ENCODE data around the gene SMG5.

The SMG5 gene

DNA sequence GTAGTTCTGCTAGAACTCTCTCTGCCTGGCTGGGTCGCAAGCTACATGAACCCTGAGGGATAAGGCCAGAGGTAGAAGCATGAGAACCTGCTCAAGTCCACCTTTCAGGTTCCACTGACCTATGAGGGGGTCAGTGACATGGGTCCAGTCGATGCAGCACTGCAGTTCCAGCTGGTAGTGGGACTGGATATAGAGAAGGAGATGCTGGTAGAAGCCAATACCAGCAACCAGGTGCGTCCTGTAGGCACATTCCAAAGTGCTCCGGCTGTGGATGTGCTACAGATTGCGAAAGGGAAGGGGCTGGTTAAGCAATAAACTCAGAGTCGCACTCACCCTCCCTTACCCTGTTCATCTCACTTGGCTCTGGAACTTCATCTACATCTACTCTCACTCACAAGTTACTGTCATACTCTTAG is 5.7 kb downstream of the SMG5 start:
- no peak for DNase-seq

DNA sequence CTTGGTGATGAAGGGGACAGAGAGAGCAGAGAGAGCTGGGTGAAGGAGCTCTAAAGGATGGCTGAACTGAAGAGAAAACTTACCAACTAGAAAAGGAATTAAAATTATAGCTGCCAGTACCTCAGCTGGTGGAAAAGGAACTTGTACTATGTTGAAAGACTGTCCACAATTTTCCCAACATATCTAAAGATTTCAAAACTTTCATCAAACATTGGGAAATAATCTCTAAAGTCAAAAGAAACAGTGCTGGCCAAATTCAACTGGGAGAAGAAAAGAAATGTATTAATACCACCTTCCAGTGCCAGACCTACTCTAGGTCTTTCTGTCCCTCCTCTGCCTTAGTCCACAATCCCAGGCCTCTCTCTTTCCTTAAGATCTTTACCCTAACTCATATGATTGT is 6.1 kb downstream of the SMG5 start:
- DNase-seq: no peak

DNA sequence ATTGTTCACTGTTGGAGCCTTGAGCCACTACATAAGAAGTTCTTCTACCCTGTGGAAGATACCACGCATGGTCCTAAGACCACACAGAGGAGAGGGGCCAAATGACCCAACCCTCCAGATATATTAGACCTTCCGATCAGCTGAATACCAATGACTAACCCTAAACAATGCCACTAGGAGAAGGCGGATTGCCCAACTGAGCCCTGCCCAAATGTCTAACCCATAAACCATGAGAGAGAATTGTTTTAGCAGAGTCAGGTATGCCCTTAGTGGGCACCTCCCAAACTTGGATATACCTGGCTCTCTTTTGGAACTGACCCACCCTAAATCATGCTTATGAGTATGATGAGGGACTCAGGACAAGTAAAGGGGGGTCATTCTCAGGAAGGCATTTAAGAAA is 12.3 kb downstream of the SMG5 start:
- no peak for DNase-seq

- no peak for DNase-seq
Observed at GRCh38 chr1:156268336-156268735, 14.3 kb downstream of the SMG5 start.

DNA sequence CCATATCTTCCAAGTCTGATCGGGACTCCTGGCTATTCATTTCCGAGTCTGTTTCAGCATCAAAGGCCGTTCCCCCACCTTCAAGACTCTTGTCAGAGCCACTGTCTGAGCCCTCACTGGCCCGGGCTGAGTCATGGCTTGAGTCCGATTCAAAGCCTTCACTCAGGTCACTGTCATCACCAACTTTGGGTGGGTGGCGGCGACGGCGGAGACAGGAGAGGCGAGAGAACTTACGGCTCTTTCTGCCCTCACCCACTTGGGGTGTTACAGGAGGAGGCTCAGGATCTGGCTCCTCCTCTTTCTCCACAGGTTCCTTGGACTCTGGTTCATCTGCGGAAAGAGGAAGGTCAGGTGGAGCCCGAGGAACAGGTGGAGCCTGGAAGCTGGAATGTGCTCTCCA is 16.6 kb downstream of the SMG5 start:
- DNase-seq: no peak

DNA sequence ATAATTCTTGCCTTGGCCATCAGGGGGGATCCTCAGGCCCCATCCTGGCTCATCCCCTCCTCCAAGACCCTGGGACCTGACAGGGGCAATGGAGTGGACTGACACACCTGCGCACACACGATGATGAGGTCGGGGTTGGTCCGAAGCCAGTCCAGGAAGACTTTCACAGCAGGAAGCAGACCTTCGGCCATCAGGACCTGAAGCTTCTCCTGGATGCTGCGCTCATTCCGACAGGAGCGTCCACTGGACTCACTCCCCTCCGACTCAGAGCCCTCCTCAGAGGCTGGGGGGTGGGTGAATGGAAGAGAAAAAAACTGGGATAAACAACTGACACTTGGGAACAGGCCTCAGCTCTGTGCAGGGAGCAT is 19.4 kb downstream of the SMG5 start:
- DNase-seq: no peak

DNA sequence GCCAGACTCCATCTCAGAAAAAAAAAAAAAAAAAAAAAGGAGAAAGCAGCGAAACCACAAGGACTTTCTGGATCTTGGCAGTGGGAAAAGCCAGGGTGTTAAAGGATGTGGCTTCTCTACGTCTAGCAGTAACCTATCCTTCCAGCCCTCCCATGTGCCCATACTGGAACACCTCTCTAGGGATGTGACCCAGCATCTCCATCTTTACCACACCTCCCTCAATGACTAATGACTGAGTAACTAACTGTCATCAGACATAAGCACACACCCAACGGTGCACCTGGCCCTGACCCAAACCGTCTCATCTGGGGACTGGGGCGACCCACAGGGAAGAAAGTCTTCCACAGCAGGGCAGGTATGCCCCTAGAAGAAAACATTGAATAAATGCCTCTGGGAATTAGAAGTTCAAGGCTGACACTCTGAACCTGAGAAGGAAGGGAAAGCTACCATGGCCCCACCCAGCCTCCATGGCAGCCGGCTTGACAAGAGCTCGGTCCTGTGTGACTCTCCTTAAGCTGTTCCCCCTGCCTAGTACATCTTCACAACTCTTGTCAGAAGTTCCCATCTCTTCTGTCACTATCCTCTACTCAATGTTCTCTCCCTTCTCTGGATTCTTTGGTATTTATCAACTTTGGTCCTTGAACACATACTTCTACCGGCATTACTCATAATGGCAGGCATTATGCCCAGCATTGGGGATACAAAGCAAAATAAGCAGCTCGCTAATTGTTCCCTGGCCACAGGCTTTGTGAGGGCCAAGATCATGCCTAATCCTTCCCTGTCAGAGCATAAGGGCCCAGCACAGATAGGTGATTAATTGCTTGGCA is 20.0 kb downstream of the SMG5 start:
- no peak for DNase-seq

DNA sequence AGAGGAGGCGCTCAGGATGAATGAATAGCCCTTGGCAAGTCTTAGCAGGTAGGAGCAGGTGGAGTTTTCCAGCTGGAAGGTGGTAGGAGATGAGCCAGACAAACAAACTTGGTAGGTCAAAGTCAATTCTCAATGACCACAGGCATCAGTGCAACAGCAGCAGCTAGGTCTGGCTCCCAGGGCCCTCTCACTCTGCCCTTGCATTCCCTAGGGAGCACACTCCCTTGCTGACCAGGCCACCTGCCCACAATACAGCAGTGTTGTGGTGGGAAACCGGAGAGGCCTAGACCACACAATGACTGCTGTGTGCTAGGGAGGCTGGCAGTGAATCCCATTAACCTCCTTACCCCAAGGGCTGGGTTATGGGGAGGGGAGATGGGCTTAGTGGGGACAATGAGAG is 21.7 kb downstream of the SMG5 start:
- no peak for DNase-seq

DNA sequence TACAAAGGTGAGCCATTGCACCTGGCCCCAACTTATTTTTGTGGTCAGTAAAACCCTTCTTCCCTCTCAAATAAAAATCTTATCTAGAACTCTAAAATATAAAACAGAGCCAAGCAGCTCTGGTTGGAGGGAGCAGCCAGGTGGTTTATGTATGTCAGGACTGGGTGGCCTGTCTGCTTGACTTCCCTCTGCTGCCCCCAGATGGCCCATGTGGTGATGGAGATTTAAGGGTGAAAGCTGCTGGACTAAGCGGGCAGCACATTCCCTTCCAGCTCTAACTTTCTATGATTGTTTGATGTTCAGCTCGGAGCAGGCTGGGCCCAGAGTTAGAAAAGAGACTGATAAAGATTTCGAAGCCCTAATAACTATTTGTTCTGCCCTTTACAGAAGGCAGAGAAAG is 22.8 kb downstream of the SMG5 start:
- DNase-seq: no peak

DNA sequence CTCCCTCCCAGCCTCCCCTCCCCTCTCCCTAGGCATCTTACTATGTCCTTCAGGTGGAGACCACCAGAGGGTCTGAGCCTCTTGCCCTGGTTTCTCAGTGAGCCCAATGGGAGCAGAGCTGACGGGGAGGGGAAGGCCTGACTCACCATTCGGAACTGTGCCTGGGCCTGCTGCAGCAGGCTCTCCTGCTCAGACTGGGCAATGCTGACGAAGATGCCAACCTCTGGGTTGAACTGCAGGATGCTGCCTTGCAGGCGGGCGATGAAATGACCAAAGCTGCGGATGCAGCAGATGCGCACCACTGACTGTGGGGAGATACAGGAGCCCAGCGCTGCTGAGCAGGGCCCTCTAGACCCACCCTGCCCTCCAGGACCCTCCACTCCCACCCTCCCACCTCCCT is 23.8 kb downstream of the SMG5 start:
- DNase-seq: no peak

DNA sequence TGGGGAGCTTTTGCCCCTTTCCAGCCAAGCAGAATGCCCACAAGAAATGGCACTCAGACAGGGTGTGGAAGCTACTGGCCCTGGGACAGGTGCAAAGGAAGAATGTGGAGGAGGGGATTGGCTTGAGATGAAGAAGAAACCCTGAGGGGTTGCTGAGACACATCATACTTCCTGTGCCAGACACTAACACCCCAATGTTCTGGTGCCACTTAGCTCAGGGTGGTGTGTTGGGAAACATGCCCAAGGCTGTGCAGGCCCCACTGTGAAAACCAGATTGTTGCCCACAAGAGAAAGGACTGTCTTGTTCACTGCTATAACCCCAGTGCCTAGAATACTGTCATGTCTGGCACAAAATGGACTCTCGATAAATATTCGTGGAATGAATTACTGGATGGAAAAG is 24.9 kb downstream of the SMG5 start:
- DNase-seq: no peak

- DNase-seq: no peak
Observed at GRCh38 chr1:156253634-156254033, 29.0 kb downstream of the SMG5 start.

- DNase-seq: no peak
Observed at GRCh38 chr1:156251527-156251926, 31.1 kb downstream of the SMG5 start.

- DNase-seq: no peak
Observed at GRCh38 chr1:156249593-156249992, 33.0 kb downstream of the SMG5 start.

GRCh38 chr1:156248323-156248683 is 34.3 kb downstream of the SMG5 start:
- no peak for DNase-seq

DNA sequence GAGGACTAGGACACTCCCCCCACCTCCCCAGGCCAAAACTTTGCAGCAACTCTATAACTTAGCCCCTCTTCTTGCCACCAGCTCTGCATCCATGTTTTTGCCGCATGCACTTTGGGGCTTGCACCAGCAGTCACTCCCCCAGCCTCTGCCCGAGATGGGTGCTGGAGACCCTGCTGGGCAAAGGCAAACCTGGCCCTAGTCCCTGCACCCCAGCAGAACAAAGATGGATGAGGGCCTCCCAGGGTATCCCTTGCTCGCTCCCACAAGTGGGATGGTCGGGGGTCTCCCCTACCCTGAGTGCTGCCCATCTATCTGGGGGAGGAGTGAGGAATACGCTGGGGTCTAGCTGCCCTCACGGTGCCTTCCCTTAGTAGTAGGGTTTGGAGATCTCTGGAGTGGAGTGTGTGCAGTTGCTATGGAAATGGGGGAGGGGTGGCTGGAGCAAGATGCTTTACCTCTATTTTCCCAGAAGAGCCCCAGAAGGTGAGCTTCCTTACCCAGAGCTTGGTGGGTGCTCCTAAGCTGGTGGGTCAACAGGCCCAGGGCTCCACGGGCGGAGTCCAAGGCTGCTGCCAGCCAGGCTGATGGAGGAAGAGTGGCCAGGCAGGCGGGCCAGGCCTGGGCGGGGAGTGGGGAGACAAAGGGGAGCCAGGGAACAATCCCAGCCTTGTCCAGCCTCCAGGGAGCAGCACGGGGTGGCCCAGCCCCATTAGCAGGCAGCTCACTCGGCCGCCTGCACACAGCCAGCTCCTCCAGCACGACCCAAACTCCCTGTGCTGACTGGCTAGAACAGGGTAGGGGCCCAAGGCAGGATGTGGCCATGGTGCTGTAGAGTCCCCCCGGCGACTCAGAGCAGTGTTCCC is 34.9 kb downstream of the SMG5 start, which contains the start of gene PAQR6:
PAQR6 (minus strand) TSS at position 597 of the 863 bp plus-strand sequence. CDS start 1,325 bp downstream, outside the sequence.
- no peak for DNase-seq

DNA sequence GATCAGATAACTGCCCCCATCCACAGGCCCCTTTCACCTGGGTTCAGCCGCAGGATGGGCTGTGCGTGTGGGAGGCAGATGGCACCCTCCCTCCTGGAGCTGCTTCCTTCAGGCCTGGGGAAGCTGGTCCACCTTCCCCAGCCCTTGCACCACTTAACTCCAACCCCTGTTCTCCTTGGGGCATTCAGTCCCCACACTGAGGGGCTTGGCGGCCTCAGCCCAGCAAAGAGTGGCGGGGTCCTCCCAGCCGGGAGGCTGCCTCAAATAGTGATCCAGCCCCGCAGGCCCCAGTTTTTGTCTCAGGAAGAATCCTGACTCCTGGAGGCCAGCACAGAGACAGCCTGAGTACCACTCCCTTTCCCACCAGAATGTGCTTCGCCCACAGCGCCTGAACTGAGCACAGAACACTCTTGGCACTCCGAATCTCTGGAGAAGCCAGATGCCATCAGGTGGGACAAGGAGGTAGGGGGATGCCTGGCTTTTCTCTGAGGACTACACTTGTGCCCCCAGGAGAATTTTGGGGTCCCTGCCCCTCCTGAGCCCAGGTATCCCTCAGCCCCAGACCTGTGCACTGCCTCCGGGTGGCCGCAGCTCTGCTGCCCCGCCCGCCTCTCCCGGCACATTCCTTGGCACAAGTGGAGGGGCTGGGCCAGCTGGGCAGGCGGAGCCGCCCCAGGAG is 35.7 kb downstream of the SMG5 start:
- DNase-seq: no peak

DNA sequence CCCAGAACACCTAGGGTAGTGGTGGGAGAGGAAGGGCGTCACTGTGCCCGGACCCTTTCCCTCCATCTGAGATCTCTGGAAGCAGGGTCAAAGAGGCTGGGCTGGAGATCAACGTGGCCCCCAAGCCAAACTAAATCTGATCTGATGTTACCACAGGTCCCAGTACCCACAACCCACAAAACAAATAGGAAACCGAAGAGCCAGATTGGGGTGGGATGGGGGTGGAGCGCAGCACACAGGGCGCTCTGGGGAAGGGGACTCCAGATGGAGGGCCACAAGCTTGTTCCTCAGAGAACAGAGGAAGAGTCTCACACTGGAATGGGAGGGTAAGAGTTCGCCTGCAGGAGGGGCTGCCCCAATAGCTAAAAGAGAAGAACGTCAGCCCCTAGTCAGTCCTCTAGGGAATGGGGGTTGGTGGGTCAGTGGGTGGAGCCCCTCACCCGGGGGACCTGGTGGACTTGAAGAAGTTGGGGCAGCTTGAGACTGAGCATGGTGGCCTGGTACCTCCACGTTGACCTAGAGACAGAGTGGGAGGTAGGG is 36.3 kb downstream of the SMG5 start:
- DNase-seq: no peak

GRCh38 chr1:156245451-156246232 is 37.0 kb downstream of the SMG5 start:
- DNase-seq: peak; percentile 64 to 74

DNA sequence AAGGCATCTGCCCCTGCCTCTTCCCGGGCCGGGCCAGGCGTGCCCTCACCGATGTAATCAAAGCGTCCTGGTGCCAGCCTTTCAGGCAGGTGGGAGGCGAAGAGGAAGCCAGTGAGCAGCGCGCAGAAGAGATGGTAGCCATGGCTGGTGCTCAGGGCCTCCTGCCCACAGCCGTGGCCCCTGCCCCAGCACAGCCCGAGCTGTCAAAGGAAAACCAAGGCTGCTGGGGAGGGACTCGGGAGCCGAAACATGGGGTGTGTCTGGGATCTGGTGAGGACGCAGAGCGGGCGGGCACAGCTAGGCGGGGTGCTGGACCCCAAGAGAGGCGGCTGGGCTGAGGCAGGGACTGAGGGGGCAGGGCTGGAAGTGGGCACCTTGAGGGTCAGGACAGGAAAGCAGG is 37.9 kb downstream of the SMG5 start:
- no peak for DNase-seq

- no peak for DNase-seq
Observed at GRCh38 chr1:156244126-156244525, 38.5 kb downstream of the SMG5 start.

DNA sequence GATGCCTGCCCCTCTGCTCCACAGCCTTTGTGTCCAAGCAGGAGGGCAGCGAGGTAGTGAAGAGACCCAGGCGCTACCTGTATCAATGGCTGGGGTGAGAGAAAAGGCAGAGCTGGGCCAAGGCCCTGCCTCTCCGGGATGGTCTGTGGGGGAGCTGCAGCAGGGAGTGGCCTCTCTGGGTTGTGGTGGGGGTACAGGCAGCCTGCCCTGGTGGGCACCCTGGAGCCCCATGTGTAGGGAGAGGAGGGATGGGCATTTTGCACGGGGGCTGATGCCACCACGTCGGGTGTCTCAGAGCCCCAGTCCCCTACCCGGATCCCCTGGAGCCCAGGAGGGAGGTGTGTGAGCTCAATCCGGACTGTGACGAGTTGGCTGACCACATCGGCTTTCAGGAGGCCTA is 39.9 kb downstream of the SMG5 start:
- DNase-seq: no peak

GRCh38 chr1:156241926-156242325 is 40.7 kb downstream of the SMG5 start, which contains the start of gene BGLAP:
TSS of gene BGLAP (plus strand) at chr1:156242184. CDS start at chr1:156242232, 48 bp downstream.
- no peak for DNase-seq
